WTC11 (cell line): ENCODE data around the gene GPR3. TPM values are rescaled to one million over a fixed set of nuclear protein-coding genes. Genes with fewer than 3 reads are reported as not detected.

Experiments used
- ATAC-seq: fragments of 200-7000 bp; cut with Tn5 transposase; 2 replicates; pipeline ENCODE4 v1.10.0; 2021; ENCODE audit warnings: mild to moderate bottlenecking, moderate library complexity
- CTCF ChIA-PET: fragments of 300-600 bp; sonication (Branson Sonifier 250); formaldehyde crosslinking; loops from one replicate; lab custom pipeline; 2021; ENCODE audit warnings: antibody characterized with exemption; lab: Charles Lee
- POLR2A ChIA-PET: fragments of 350-600 bp; sonication (Branson Sonifier 250); formaldehyde crosslinking; loops from one replicate; lab custom pipeline; 2021; ENCODE audit warnings: antibody characterized with exemption; lab: Charles Lee
- DNase-seq: peaks from one replicate; pipeline ENCODE4 v3.0.0; 2021; ENCODE audit warnings: low spot score
- H3K27ac Mint-ChIP-seq: 2 replicates; pipeline ENCODE4 v1.8.0; 2021; ENCODE audit warnings: mixed read lengths
- H3K27me3 Mint-ChIP-seq: 2 replicates; pipeline ENCODE4 v1.8.0; 2021; ENCODE audit warnings: low read depth, mild to moderate bottlenecking, moderate library complexity, mixed read lengths
- H3K36me3 Mint-ChIP-seq: 2 replicates; pipeline ENCODE4 v1.8.0; 2021; ENCODE audit warnings: mixed read lengths
- H3K4me1 Mint-ChIP-seq: 2 replicates; pipeline ENCODE4 v1.8.0; 2022; ENCODE audit warnings: mixed read lengths
- H3K4me3 Mint-ChIP-seq: 2 replicates; pipeline ENCODE4 v1.8.0; 2021; ENCODE audit warnings: mild to moderate bottlenecking, moderate library complexity, mixed read lengths
- H3K9me3 Mint-ChIP-seq: 2 replicates; pipeline ENCODE4 v1.8.0; 2021; ENCODE audit warnings: mixed read lengths
- ATF1 ChIP-seq: sonication (generic); formaldehyde crosslinking; IDR thresholded peaks from 2 replicates; pipeline ENCODE4 v1.8.1; 2023; ENCODE audit warnings: mild to moderate bottlenecking, moderate library complexity, missing genetic modification reagents
- CREB1 ChIP-seq: sonication (generic); formaldehyde crosslinking; IDR thresholded peaks from 2 replicates; pipeline ENCODE4 v1.8.0; 2023; ENCODE audit warnings: mild to moderate bottlenecking, missing genetic modification reagents
- CREM ChIP-seq: sonication (generic); formaldehyde crosslinking; IDR thresholded peaks from 2 replicates; pipeline ENCODE4 v1.8.1; 2022; ENCODE audit warnings: mild to moderate bottlenecking, missing genetic modification reagents, moderate library complexity
- FOXK1 ChIP-seq: sonication (generic); formaldehyde crosslinking; IDR thresholded peaks from 2 replicates; pipeline ENCODE4 v1.8.0; 2022; ENCODE audit warnings: mild to moderate bottlenecking, moderate library complexity, missing genetic modification reagents
- GTF2I ChIP-seq: fragments of 250-450 bp; sonication (Bioruptor Pico); conservative IDR thresholded peaks from 2 replicates; pipeline ENCODE4 v1.4.0; 2021; ENCODE audit warnings: mild to moderate bottlenecking
- IRF2 ChIP-seq: sonication (generic); formaldehyde crosslinking; IDR thresholded peaks from 2 replicates; pipeline ENCODE4 v1.8.0; 2022; ENCODE audit warnings: low read depth, missing genetic modification reagents, borderline replicate concordance
- JAZF1 ChIP-seq: fragments of 250-450 bp; sonication (Bioruptor Pico); IDR thresholded peaks from 2 replicates; pipeline ENCODE4 v1.9.0; 2021; ENCODE audit warnings: moderate library complexity, mild to moderate bottlenecking, inconsistent platforms
- NR2C2 ChIP-seq: sonication (generic); formaldehyde crosslinking; IDR thresholded peaks from 2 replicates; pipeline ENCODE4 v1.8.0; 2022; ENCODE audit warnings: mild to moderate bottlenecking, missing genetic modification reagents
- OVOL2 ChIP-seq: fragments of 250-450 bp; sonication (Bioruptor Pico); IDR thresholded peaks from 2 replicates; pipeline ENCODE4 v1.9.0; 2021; ENCODE audit warnings: mild to moderate bottlenecking, borderline replicate concordance
- SMAD4 ChIP-seq: sonication (generic); formaldehyde crosslinking; IDR thresholded peaks from 2 replicates; pipeline ENCODE4 v1.8.0; 2022; ENCODE audit warnings: mild to moderate bottlenecking, missing genetic modification reagents
- TEAD1 ChIP-seq: sonication (generic); formaldehyde crosslinking; IDR thresholded peaks from 2 replicates; pipeline ENCODE4 v1.8.0; 2022; ENCODE audit warnings: mild to moderate bottlenecking, missing genetic modification reagents
- ZNF396 ChIP-seq: fragments of 250-450 bp; sonication (Bioruptor Pico); IDR thresholded peaks from 2 replicates; pipeline ENCODE4 v1.8.0; 2021; ENCODE audit warnings: mild to moderate bottlenecking, moderate library complexity, borderline replicate concordance
- ZNF416 ChIP-seq: fragments of 250-450 bp; sonication (Bioruptor Pico); IDR thresholded peaks from 2 replicates; pipeline ENCODE4 v1.9.0; 2021; ENCODE audit warnings: mild to moderate bottlenecking, inconsistent platforms
- ZNF423 ChIP-seq: fragments of 250-450 bp; sonication (Bioruptor Pico); IDR thresholded peaks from 2 replicates; pipeline ENCODE4 v2.1.2; 2022; ENCODE audit warnings: mild to moderate bottlenecking, moderate library complexity
- total RNA-seq: library from RNA; stranded (reverse); gene quantifications from 3 replicates; pipeline ENCODE4 v1.2.3, GENCODE V29; 2021
- TF ChIP-seq, protein P1 (sequence below): fragments of 200-600 bp; IDR thresholded peaks from 2 replicates; pipeline ENCODE4 v1.8.0; 2022; ENCODE audit warnings: antibody characterized with exemption
- TF ChIP-seq, protein P2 (sequence below): fragments of 250-450 bp; sonication (Bioruptor Pico); conservative IDR thresholded peaks from 2 replicates; pipeline ENCODE4 v1.9.0; 2021; ENCODE audit warnings: mild to moderate bottlenecking
- TF ChIP-seq, protein P3 (sequence below): sonication (generic); formaldehyde crosslinking; IDR thresholded peaks from 2 replicates; pipeline ENCODE4 v1.8.1; 2023; ENCODE audit warnings: mild to moderate bottlenecking, missing genetic modification reagents
- TF ChIP-seq, protein P4 (sequence below): fragments of 250-450 bp; sonication (Bioruptor Pico); IDR thresholded peaks from 2 replicates; pipeline ENCODE4 v1.9.0; 2021; ENCODE audit warnings: mild to moderate bottlenecking
- TF ChIP-seq, protein P5 (sequence below): sonication (generic); formaldehyde crosslinking; IDR thresholded peaks from 2 replicates; pipeline ENCODE4 v1.8.0; 2023; ENCODE audit warnings: mild to moderate bottlenecking, missing genetic modification reagents

GPR3 gene
- total RNA-seq, 1 experiment from 2014 or later = 12.4 TPM

DNA sequence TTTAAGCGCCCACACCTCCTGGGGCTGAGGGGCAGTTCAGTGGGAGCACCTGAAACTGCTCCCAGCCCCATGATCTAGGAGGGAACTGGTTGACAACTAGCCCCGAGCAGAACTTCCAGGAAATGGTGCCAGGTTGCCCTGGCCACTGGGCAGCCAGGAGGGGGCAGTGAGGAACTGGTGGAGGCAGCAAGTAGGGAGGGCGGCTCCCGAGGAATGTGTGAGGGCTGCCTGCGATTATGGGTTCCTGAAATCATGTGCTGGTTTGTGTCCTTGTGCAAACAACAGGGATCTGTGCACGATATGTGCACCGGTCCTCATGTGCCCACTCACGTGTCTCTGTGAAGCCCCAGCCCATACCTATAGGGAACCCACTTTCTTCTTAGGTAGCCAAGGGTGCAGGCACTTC is 9.9 kb downstream of the GPR3 start:
- DNase-seq = peak; percentile 69

DNA sequence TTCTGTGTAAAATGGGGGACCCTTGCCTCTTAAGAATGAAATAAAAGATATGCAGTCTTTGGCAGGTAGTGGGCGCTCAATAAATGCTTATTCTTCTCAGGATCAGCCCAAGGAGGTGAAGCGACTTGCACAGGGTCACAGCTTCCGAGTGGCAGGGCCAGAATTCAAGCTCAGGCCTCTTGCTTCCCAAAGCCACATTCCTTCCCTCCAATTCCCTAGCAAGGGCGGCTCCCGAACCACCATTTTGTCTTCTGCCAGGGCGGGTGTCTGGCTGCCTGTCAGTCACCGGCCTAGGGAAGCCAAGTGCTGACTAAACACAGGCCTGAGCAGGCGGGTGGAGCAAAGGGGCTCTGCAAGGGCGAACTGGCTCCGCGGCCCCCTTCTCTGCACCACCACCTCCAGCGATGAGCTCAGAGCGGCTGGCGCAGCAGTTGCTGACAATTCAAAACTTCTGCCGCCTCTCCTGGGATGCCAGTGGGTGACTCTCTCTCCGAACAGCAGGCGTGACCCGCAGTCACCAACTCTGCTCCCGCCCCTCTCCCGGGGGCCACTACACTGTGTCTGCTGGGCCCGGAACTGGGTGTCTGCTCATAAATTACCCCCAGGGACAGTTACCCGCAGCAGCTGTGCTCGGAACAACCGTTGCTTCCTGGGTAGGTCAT is 10.8 kb downstream of the GPR3 start:
- TF ChIP-seq, protein P1, sequence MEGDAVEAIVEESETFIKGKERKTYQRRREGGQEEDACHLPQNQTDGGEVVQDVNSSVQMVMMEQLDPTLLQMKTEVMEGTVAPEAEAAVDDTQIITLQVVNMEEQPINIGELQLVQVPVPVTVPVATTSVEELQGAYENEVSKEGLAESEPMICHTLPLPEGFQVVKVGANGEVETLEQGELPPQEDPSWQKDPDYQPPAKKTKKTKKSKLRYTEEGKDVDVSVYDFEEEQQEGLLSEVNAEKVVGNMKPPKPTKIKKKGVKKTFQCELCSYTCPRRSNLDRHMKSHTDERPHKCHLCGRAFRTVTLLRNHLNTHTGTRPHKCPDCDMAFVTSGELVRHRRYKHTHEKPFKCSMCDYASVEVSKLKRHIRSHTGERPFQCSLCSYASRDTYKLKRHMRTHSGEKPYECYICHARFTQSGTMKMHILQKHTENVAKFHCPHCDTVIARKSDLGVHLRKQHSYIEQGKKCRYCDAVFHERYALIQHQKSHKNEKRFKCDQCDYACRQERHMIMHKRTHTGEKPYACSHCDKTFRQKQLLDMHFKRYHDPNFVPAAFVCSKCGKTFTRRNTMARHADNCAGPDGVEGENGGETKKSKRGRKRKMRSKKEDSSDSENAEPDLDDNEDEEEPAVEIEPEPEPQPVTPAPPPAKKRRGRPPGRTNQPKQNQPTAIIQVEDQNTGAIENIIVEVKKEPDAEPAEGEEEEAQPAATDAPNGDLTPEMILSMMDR = peak; percentile 14; the same call in 1 of the 2 replicates
- TF ChIP-seq JAZF1 (CRISPR knock-in tag) = no peak
- TF ChIP-seq, all 79 proteins: peak for 1
- POLR2A ChIA-PET = interaction anchor here (0.7 to 1.1 kb wide), 3 partner anchors 25 to 204 kb away, joined by 3 read pairs; no protein-coding TSS in a partner anchor
- peaks cover 70% of the 10 kb centered on the region for H3K4me1 Mint-ChIP-seq
- CTCF ChIA-PET = interaction anchor here (0.5 to 5.0 kb wide), 34 partner anchors 10 to 1389 kb away, joined by 3 to 38 read pairs (median 5); partner anchors contain the start of genes MAP3K6 and WASF2
- H3K36me3 Mint-ChIP-seq = peaks cover 10% of the 10 kb centered on the region
- no peak overlapping the region for H3K4me3 Mint-ChIP-seq
- ATAC-seq (peak; percentile 13), DNase-seq (peak; percentile 64)
- peak overlapping the region; percentile 91 for H3K27ac Mint-ChIP-seq
- H3K27me3 Mint-ChIP-seq = no peaks in the 10 kb centered on the region
- H3K9me3 Mint-ChIP-seq = no peaks in the 10 kb centered on the region

More for the DNA sequence above, 9.9 kb downstream of the GPR3 start:
- no peaks in the 10 kb centered on the region for H3K27me3 Mint-ChIP-seq
- POLR2A ChIA-PET = interaction anchor here (0.7 to 1.6 kb wide), 2 partner anchors 26 to 125 kb away, joined by 3 read pairs; no protein-coding TSS in a partner anchor
- TF ChIP-seq TEAD1 (CRISPR knock-in tag) = 0 out of 2 replicates have a peak, but pooled peaks have one; percentile 21
- TF ChIP-seq NR2C2 (CRISPR knock-in tag) = no peak
- 0 out of 2 replicates have a peak, but pooled peaks have one; percentile 11 for TF ChIP-seq CREB1 (CRISPR knock-in tag)
- 0 out of 2 replicates have a peak, but pooled peaks have one; percentile 11 for TF ChIP-seq FOXK1 (CRISPR knock-in tag)
- no peak for TF ChIP-seq ZNF423 (CRISPR knock-in tag)
- TF ChIP-seq CREM (CRISPR knock-in tag) = no peak
- TF ChIP-seq, all 79 proteins: peak for 3
- peaks cover 4% of the 10 kb centered on the region for H3K36me3 Mint-ChIP-seq
- CTCF ChIA-PET = interaction anchor here (0.6 to 5.0 kb wide), 31 partner anchors 9 to 940 kb away, joined by 3 to 38 read pairs (median 5); partner anchors contain the start of genes MAP3K6 and WASF2
- peak; percentile 18 for ATAC-seq
- no peaks in the 10 kb centered on the region for H3K9me3 Mint-ChIP-seq
- peak overlapping the region; percentile 91 for H3K27ac Mint-ChIP-seq
- peaks cover 78% of the 10 kb centered on the region for H3K4me1 Mint-ChIP-seq
- H3K4me3 Mint-ChIP-seq = no peak overlapping the region

DNA sequence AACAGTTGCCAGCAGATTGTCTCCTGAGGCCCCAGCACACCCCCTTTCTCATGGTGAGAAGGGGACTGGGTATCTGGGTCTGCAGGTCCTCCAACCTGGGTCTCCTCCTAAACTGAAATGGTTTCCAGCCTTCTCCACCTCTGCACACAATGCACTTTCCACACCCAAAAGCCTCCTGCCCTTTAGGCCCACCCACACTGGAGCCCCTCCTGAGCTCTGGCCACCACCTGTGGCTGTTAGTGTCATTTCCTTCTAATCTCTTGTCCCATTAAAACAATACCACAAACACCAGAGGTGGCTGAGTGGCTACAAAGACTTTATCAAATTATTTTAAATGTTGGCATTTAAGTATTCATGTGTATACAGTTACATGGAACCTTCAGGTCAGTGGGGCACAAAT is 11.5 kb downstream of the GPR3 start:
- Mint-ChIP-seq H3K4me3 (no peak overlapping the region), H3K27me3 (no peaks in the 10 kb centered on the region), H3K9me3 (no peaks in the 10 kb centered on the region), H3K36me3 (peaks cover 14% of the 10 kb centered on the region), H3K27ac (peak overlapping the region; percentile 82), H3K4me1 (peaks cover 66% of the 10 kb centered on the region)
- no peak for ATAC-seq
- CTCF ChIA-PET = interaction anchor here (0.5 to 5.0 kb wide), 28 partner anchors 8 to 266 kb away, joined by 3 to 49 read pairs (median 6); partner anchors contain the start of gene WASF2
- POLR2A ChIA-PET = interaction anchor here (1.1 kb wide), 1 partner anchor 203 kb away, joined by 3 read pairs; no protein-coding TSS in a partner anchor
- no peak for DNase-seq
- TF ChIP-seq, protein P2, sequence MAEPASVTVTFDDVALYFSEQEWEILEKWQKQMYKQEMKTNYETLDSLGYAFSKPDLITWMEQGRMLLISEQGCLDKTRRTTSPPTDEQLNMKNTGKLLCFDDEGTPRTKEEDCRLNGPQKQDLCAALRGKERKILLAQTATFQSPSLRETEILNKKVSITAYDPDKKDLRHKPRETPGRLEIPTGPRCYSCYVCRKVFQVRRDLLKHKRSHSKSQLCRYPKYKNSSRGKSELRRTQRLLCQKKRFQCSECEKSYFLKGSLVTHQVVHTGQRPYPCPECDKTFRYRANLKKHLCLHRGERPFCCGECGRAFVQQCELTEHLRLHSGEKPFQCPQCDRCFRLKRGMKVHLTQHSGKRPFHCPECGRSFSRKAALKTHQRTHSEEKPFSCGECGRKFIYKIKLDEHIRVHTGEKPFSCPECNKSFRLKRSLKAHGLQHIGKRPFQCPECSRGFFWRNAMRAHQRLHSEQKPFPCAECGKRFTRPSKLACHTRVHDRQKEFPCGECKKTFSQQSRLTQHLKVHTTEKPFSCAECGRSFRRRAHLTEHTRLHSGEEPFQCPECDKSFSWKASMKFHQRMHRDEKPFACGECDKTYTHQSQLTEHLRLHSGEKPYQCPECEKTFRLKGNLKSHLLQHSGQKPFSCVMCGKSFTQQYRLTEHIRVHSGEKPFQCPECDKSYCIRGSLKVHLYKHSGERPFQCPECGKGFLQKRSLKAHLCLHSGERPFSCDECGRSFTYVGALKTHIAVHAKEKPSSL (CRISPR knock-in tag) = no peak
- TF ChIP-seq, protein P3, sequence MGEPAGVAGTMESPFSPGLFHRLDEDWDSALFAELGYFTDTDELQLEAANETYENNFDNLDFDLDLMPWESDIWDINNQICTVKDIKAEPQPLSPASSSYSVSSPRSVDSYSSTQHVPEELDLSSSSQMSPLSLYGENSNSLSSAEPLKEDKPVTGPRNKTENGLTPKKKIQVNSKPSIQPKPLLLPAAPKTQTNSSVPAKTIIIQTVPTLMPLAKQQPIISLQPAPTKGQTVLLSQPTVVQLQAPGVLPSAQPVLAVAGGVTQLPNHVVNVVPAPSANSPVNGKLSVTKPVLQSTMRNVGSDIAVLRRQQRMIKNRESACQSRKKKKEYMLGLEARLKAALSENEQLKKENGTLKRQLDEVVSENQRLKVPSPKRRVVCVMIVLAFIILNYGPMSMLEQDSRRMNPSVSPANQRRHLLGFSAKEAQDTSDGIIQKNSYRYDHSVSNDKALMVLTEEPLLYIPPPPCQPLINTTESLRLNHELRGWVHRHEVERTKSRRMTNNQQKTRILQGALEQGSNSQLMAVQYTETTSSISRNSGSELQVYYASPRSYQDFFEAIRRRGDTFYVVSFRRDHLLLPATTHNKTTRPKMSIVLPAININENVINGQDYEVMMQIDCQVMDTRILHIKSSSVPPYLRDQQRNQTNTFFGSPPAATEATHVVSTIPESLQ (CRISPR knock-in tag) = no peak
- TF ChIP-seq ATF1 (CRISPR knock-in tag) = no peak
- TF ChIP-seq, protein P4, sequence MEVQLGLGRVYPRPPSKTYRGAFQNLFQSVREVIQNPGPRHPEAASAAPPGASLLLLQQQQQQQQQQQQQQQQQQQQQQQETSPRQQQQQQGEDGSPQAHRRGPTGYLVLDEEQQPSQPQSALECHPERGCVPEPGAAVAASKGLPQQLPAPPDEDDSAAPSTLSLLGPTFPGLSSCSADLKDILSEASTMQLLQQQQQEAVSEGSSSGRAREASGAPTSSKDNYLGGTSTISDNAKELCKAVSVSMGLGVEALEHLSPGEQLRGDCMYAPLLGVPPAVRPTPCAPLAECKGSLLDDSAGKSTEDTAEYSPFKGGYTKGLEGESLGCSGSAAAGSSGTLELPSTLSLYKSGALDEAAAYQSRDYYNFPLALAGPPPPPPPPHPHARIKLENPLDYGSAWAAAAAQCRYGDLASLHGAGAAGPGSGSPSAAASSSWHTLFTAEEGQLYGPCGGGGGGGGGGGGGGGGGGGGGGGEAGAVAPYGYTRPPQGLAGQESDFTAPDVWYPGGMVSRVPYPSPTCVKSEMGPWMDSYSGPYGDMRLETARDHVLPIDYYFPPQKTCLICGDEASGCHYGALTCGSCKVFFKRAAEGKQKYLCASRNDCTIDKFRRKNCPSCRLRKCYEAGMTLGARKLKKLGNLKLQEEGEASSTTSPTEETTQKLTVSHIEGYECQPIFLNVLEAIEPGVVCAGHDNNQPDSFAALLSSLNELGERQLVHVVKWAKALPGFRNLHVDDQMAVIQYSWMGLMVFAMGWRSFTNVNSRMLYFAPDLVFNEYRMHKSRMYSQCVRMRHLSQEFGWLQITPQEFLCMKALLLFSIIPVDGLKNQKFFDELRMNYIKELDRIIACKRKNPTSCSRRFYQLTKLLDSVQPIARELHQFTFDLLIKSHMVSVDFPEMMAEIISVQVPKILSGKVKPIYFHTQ (CRISPR knock-in tag) = no peak
- TF ChIP-seq OVOL2 = no peak
- TF ChIP-seq SMAD4 = no peak
- no peak for TF ChIP-seq ZNF416 (CRISPR knock-in tag)
- no peak for TF ChIP-seq ZNF396 (CRISPR knock-in tag)
- TF ChIP-seq, protein P5, sequence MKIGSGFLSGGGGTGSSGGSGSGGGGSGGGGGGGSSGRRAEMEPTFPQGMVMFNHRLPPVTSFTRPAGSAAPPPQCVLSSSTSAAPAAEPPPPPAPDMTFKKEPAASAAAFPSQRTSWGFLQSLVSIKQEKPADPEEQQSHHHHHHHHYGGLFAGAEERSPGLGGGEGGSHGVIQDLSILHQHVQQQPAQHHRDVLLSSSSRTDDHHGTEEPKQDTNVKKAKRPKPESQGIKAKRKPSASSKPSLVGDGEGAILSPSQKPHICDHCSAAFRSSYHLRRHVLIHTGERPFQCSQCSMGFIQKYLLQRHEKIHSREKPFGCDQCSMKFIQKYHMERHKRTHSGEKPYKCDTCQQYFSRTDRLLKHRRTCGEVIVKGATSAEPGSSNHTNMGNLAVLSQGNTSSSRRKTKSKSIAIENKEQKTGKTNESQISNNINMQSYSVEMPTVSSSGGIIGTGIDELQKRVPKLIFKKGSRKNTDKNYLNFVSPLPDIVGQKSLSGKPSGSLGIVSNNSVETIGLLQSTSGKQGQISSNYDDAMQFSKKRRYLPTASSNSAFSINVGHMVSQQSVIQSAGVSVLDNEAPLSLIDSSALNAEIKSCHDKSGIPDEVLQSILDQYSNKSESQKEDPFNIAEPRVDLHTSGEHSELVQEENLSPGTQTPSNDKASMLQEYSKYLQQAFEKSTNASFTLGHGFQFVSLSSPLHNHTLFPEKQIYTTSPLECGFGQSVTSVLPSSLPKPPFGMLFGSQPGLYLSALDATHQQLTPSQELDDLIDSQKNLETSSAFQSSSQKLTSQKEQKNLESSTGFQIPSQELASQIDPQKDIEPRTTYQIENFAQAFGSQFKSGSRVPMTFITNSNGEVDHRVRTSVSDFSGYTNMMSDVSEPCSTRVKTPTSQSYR = no peak
- no peak for TF ChIP-seq GTF2I (CRISPR knock-in tag)
- no peak for TF ChIP-seq IRF2 (CRISPR knock-in tag)
